Thyroid gland (tissue), 4 donors: Measurements from ENCODE around the gene PARD3B.

Experiments used
- CTCF ChIP-seq, 6 experiments: fragments of 200-600 bp in 3 of 6; fragments of 450-650 bp in 3 of 6; sonication (generic) in 3 of 6; IDR thresholded peaks; one replicate each; pipeline ENCODE4 v1.5.1; 2016 to 2019; ENCODE audit warnings: antibody characterized with exemption in 6 of 6, mild to moderate bottlenecking in 2 of 6, inconsistent platforms in 1 of 6, moderate library complexity in 1 of 6
- POLR2A ChIP-seq, 2 donors: fragments of 450-650 bp; IDR thresholded peaks; one replicate each; pipeline ENCODE4 v1.6.1; 2017; ENCODE audit warnings: antibody characterized with exemption in 2 of 2, mild to moderate bottlenecking in 2 of 2, moderate library complexity in 1 of 2

DNA sequence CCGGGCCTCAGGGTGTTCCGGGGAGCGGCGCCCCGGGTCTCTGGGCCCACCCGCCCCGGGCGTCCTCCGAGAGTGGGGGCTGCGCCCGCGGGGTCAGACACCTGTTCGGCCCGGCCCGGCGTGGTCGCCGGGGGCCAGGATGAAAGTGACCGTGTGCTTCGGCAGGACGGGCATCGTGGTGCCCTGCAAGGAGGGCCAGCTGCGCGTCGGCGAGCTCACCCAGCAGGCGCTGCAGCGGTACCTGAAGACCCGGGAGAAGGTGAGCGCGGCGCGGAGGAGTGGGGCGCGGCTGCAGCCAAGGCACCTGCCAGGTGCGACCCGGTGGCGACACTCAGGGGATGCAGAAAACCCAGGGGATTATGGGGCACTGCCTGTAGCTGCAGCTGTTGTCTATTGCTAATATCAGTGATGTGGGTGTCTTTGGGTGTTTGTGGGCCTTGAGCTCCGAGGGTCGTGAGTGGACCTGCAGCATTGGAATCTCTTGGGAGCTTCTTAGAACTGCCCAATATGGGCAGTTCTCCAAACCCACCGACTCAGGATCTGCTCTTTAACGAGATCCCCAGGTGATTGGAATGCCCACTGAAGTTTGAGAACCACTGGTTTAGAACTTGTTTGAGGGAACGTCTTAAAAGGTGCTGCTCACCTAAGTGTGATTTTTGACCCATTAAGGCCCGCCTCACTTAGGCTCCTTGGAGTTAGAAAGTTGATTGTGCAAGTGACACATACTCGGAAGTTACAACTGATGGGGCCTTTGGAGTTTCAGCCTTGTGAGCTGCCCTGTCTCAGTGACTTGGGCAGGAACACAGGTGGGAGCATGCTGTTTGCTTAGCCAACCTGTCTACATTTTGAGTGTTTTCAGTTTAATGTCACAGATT, 823 bp downstream of the PARD3B start:
- TF ChIP-seq POLR2A (IDR thresholded peaks at IDR 0.05) (no peak), CTCF (IDR thresholded peaks at IDR 0.05) (no peak)
